ENCODE data around the gene PAX9.

DNA sequence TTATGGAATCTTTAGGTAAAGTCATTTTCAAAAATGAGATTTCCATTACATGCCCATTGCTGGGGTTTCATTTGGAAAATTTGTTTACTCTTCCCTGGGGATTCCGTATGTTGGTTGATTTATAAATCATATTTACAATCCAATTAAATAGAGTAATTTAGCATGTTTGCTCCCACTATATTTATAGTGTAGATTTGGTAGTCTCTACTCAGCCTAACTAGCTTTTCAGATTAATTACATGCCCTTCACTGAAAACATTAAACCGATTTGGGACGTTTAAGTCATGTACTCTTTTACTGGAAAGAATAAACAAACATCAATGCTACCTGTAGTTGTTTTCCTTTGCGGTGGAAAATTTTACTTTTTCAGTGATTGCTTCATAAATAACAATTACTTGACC lies 10.4 kb downstream of the PAX9 start:
- TF ChIP-seq POLR2A (IDR thresholded peaks at IDR 0.05; ENCODE audit: extremely low read depth, insufficient read length): no peak
- TF ChIP-seq, protein P1, sequence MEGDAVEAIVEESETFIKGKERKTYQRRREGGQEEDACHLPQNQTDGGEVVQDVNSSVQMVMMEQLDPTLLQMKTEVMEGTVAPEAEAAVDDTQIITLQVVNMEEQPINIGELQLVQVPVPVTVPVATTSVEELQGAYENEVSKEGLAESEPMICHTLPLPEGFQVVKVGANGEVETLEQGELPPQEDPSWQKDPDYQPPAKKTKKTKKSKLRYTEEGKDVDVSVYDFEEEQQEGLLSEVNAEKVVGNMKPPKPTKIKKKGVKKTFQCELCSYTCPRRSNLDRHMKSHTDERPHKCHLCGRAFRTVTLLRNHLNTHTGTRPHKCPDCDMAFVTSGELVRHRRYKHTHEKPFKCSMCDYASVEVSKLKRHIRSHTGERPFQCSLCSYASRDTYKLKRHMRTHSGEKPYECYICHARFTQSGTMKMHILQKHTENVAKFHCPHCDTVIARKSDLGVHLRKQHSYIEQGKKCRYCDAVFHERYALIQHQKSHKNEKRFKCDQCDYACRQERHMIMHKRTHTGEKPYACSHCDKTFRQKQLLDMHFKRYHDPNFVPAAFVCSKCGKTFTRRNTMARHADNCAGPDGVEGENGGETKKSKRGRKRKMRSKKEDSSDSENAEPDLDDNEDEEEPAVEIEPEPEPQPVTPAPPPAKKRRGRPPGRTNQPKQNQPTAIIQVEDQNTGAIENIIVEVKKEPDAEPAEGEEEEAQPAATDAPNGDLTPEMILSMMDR (IDR thresholded peaks at IDR 0.05; ENCODE audit: low read depth, low read length): no peak

Measured in NB4 (cell line).